LHCN-M2 (cell line): ENCODE results near the gene PRELID1. TPM values are rescaled to one million over a fixed set of nuclear protein-coding genes. Genes with fewer than 3 reads are reported as not detected.
"Not testable (repeated sequence)": the region's sequence is repeated elsewhere in the genome, so short reads cannot be mapped to it uniquely, and the experiment has no call there.

Experiments used
- DNase-seq: peaks from one replicate; pipeline ENCODE4 v3.0.0-alpha.2; 2012; ENCODE audit warnings: low read depth
- polyA plus RNA-seq: library from polyadenylated mRNA; unstranded; fragments of >200 nt; gene quantifications from one replicate; pipeline ENCODE4 v1.2.1, GENCODE V29; 2012; ENCODE audit warnings: missing spikeins
- total RNA-seq: library from RNA; depleted of rRNA; stranded (reverse); fragments of >200 nt; gene quantifications from 2 replicates; pipeline ENCODE4 v1.2.3, GENCODE V29; 2014; rRNA removed

PRELID1 gene
- total RNA-seq = 245 and 247 TPM in 2 replicates
- polyA plus RNA-seq = 239 TPM

GRCh38 chr5:177303121-177303924 is at the start of gene PRELID1, which contains the start of gene RAB24:
Gene PRELID1, plus strand, starts transcription at chr5:177303799. Its CDS starts 187 bp downstream, at chr5:177303986.
Gene RAB24, minus strand, starts transcription at chr5:177303719. Its CDS starts 431 bp downstream, at chr5:177303288.
- DNase-seq = peak; percentile 80

GRCh38 chr5:177256296-177256695 is 47.3 kb upstream of the PRELID1 start:
- no peak for DNase-seq

- DNase-seq = not testable (repeated sequence)
These were observed 44.9 kb upstream of the PRELID1 start for GRCh38 chr5:177258711-177259110.

GRCh38 chr5:177260961-177261360 is 42.6 kb upstream of the PRELID1 start:
- DNase-seq = no peak

DNA sequence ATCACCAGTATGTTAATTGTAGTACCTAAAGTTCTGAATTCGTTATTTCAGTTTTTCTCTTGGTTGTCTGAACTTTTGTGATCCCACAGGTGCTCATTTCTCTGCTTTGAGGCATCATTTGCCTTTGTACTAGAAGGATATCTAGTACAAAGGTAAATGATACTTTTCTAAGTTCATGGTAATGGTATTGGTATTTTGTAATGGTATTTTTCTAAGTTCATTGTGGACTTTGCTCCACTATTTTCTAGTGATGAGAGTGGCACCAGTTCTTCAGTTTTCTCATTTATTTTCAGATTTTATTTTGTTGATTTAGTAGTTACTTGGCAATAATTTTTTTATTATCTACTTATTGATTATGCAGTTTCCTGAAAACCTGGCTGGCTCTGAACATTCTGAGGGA is 42.1 kb upstream of the PRELID1 start:
- DNase-seq = no peak

DNA sequence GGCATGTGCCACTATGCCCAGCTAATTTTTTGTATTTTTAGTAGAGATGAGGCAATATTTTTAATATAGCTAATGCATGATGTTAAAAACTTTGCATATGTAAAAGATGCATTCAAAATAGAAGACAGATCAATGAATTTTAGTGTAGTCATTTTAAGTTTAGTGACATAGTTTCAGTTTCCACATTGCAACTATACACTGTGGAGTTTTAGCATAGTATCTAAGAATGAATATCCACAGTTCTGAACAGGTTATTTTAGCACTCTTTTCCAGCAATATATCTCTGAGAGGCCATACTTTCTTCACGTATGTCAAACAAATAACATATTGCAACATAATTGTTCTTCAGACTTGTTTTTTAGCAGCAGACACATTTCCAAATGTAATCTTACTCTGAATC is 39.4 kb upstream of the PRELID1 start:
- DNase-seq = no peak

DNA sequence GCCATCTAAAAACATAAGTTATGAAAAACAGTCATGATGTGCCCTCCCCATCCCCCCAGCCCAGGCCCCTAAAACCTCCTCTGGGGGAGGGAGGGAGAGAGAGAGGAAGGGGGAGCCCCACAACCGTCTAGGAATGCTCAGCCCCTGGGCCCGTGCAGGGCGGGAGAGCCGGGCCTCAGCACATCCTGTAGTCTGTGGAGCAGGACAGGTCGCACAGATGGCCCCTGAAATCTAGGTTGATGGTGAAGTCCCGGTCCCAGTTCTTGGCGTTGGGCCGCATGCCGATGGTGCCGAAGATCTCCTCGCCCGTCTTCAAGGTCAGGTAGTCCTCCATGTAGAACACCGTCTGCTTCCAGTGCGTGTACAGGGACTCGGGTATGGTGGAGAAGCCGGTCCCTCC is 38.2 kb upstream of the PRELID1 start:
- no peak for DNase-seq

DNA sequence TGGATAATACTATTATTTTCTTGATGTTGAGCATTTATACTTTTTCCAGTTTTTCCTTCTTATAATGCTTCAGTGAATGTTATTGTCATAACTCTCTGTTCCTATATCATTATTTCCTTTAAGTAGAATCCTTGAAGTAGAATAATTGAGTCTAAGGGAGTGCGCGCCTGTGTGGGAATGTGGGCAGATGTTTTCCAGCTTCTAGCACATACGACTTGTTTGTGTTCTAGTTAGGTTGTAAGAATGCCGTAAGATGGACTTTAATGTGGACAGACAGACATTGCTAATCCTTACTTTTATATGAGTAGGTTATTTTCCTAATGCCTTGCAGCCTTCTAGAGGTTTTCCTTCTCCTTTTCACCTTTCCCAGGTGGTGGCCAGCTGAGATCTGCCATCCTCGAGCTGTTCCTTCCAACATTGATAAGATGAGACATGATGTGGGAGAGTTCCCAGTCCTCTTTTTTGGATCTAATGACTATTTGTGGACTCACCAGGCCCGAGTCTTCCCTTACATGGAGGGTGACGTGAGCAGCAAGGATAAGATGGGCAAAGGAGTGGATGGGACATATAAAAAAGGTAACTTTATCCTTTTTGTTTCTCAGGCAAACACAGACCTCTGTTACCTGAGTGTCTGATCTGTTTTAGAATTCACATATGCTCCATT is 34.2 kb upstream of the PRELID1 start:
- DNase-seq = no peak

- no peak for DNase-seq
These were observed 33.6 kb upstream of the PRELID1 start for GRCh38 chr5:177269976-177270375.

- no peak for DNase-seq
These were observed 32.9 kb upstream of the PRELID1 start for GRCh38 chr5:177270653-177271052.

- no peak for DNase-seq
These were observed 32.5 kb upstream of the PRELID1 start for GRCh38 chr5:177271113-177271512.

DNA sequence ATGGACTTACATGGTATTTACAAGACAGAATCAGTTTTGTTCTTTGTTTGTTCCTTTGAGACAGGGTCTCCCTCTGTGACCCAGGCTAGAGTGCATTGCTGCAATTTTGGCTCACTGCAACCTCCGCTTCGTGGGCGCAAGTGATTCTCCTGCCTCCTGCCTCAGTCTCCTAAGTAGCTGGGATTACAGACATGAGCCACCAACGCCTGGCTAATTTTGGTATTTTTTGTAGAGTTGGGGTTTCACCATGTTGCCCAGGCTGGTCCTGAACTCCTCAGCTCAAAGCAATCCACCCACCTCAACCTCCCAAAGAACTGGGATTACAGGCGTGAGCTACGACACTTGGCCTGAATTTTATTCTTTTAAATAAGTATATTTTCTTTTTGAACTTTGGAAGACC is 27.7 kb upstream of the PRELID1 start:
- DNase-seq = no peak

DNA sequence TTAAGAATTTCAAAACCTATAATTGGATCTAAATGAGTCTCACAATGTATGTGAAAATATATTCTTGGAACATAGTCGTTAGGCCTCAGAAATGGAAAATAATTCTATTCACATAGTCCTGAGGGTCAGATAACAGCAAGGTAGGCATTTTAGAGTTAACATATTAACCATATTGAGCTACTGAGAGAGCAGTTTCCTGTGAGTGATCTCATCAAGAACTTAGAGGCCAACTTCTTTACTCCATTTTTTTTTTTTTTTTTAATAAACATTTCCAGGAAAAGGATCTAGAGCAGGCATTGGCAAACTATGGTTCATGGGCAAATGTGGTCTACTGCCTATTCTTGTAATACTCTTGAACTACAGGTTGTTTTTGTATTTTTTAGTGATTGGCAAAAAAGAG is 26.7 kb upstream of the PRELID1 start:
- DNase-seq = no peak

DNA sequence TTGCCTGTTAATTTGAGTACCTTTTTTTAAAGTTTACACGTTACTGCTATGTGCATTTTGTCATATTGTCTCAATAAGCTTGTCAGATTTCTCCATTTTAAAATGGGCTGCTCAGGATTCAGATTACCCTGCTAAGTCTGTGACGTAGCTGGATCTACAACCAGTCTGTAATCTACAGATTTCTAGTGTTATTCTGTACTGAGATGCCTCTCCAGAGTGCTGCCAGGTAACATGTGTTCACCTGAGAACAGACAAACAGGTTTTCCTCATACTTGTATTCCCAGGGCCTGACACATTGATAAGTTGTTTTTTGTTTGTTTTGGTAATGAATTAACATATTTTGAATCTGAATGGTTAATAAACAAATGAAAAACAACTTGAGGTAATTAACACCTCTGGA is 15.4 kb upstream of the PRELID1 start:
- no peak for DNase-seq

DNA sequence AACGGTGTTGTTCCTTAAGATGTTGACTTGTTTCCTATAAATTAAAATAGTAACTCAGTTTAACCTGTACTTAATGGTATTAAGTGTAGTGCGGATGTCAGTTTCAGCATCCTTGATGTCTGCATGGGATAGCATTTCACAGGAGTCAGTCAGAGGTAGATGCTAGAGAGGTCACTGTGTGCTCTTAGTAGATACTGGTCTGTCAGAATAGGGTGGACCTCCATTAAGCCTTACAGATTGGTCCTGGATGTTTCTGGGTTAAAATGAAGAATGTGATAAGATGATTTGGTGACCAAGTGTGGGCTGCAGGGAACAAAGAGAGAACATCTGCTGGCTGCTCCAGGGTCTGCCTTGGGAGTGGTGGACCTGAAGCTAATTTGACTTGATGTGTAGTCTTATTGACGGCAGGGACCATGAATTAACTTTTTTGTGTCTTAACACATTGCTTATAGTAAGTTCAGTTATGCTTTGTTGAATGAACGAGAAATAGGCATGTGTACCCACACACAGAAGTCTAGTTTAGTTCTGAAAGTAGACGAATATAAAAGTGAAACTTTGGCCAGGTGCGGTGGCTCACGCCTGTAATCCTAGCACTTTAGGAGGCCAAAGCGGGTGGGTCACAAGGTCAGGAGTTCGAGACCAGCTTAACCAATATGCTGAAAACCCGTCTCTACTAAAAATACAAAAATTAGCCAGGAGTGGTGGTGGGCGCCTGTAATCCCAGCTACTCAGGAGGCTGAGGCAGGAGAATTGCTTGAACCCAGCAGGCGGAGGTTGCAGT is 12.6 kb upstream of the PRELID1 start:
- no peak for DNase-seq

DNA sequence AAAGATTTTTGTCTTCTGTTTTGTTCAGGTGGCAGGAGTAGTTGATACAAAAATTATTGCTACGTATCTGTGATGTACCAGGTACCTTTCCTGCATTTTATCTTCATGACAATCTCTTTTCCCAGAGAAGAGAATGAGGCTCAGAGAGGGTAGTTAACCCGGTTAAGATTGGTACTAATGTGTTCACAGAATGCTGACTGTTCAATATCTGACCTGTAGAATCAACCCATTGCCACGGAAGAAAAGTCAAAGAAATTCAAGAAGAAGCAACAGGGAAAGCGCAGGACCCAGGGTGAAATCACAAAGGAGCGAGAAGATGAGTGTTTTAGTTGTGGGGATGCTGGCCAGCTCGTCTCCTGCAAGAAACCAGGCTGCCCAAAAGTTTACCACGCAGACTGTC is 11.9 kb upstream of the PRELID1 start:
- DNase-seq = no peak

- no peak for DNase-seq
These were observed 9.6 kb upstream of the PRELID1 start for GRCh38 chr5:177293819-177294581.

GRCh38 chr5:177294632-177295031 is 9.0 kb upstream of the PRELID1 start:
- DNase-seq = no peak

DNA sequence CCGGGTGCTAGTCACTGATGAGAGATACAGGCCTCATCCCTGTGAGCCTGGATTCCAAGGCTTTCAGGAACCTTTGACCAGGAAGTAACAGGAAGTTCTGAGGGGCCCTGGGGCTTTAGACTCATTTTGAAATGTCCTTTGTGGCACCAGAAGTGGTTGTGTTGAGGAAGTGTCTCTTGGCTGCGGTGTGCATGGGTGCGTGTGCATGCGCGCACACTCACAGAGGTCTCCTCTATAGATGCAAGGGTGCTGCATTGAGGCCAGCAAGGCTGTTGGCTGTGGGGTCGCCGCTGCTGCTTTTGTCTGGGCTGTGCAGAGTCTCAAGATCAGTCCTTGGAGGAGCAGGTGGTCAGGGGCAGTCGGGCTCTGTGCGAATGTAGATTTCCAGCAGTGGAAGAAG is 7.7 kb upstream of the PRELID1 start:
- DNase-seq = no peak

- no peak for DNase-seq
These were observed 7.0 kb upstream of the PRELID1 start for GRCh38 chr5:177296581-177296980.

DNA sequence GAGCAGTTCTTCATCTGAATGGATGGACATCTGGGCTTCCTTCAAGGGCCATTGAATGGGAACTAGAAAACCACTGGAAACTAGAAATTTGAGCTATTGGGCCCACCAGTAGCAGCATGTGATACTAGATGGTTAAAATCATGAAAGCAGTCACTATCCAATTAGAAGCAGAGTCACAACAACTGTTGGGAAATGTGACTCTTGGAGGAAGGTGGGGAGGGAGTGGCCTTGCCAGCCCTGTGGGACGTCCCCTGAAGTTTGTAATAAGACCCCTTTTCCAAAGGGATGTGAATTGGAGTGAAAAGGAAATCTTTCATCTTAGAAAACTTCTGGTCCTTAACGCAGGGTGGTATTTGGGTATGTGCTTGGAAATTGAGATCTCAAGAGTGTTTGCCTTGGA is 5.7 kb upstream of the PRELID1 start:
- no peak for DNase-seq
